Activated CD4-positive, alpha-beta T cell treated with anti-CD3 and anti-CD28 coated beads, Interleukin-10, Interleukin-2, amounts not matched to agents 100 ng/mL and 50 ng/mL, durations not matched to agents 16 hours and 8 hours (primary cell): ENCODE data around the gene OR2B6.

Experiments used
- DNase-seq: peaks from one replicate; pipeline ENCODE4 v3.0.0-alpha.2; 2020

OR2B6 gene

GRCh38 chr6:28001351-28001750 lies 44.3 kb downstream of the OR2B6 start:
- no peak for DNase-seq

DNA sequence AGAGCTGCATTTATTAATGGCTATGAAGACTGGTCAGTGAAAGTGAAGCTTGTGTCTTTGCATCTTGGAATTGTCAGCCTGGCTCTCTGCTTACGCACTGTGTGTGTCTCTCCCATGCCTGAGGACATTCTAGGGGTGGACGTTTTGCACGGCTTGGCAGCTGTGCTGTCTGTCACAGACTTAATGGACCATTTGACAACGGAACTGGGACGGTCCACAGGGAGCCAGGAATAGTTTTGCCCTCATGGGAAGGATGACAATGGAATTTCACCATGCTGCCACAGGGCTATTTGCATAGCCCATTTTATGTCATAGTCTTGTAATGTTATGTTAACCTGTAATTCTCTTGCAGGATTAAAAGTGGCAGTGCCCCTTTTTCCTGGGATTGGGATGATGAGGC lies 44.7 kb downstream of the OR2B6 start:
- DNase-seq: no peak

- DNase-seq: no peak
Measured at GRCh38 chr6:28002161-28002560, 45.1 kb downstream of the OR2B6 start.

- DNase-seq: no peak
Measured at GRCh38 chr6:28003059-28003458, 46.0 kb downstream of the OR2B6 start.

- no peak for DNase-seq
Measured at GRCh38 chr6:28003661-28004060, 46.6 kb downstream of the OR2B6 start.

GRCh38 chr6:28004350-28005151 lies 47.5 kb downstream of the OR2B6 start:
- DNase-seq: no peak

DNA sequence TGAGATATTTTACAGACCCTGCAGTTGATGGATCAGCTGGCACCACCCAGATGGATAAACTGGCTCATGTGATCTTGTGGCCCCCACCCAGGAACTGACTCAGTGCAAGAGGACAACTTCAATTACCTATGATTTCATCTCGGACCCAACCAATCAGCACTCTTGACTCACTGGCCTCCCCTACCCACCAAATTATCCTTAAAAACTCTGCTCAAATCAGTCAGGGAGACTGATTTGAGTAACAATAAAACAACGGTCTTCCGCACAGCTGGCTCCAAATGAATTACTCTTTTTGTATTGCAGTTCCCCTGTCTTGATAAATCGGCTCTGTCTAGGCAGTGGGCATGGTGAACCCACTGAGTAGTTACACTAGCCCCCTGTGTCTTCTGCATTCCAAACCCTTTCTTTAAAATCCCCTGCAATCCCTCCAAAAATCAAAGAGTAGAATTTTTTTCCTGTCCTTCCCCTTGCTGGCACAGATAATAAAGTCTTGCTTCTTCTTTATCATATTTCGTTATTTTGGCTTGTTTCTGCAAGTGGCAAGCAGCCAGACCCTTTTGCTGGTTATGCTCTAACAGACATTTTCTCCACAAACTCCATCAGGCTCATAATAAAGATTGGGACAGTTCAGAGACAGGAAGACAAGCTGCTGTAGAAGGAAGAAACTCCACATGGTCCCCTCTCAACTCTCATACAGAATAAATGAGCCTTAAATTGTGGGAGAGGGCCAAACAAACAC lies 48.3 kb downstream of the OR2B6 start:
- DNase-seq: no peak

GRCh38 chr6:28005975-28006374 lies 48.9 kb downstream of the OR2B6 start:
- DNase-seq: no peak
